ENCODE results near the gene LPP.
"Not testable (repeated sequence)": the region's sequence is repeated elsewhere in the genome, so short reads cannot be mapped to it uniquely, and the experiment has no call there.

LPP gene

GRCh38 chr3:188617270-188617669 is 463.3 kb downstream of the LPP start:
- DNase-seq, result no peak

GRCh38 chr3:188617988-188618701 is 464.2 kb downstream of the LPP start:
- DNase-seq, result no peak

- no peak for DNase-seq
Observed at GRCh38 chr3:188620752-188621151, 466.8 kb downstream of the LPP start.

GRCh38 chr3:188624384-188624783 is 470.4 kb downstream of the LPP start:
- no peak for DNase-seq

GRCh38 chr3:188624828-188625227 is 470.9 kb downstream of the LPP start:
- no peak for DNase-seq

GRCh38 chr3:188627652-188628051 is 473.7 kb downstream of the LPP start:
- no peak for DNase-seq

GRCh38 chr3:188631291-188632010 is 477.5 kb downstream of the LPP start:
- no peak for DNase-seq

- DNase-seq, result no peak
Observed at GRCh38 chr3:188633206-188633605, 479.2 kb downstream of the LPP start.

- no peak for DNase-seq
Observed at GRCh38 chr3:188634285-188634684, 480.3 kb downstream of the LPP start.

GRCh38 chr3:188635258-188636042 is 481.5 kb downstream of the LPP start:
- DNase-seq, result no peak

- not testable (repeated sequence) for DNase-seq
Observed at GRCh38 chr3:188636292-188636691, 482.3 kb downstream of the LPP start.

- DNase-seq, result no peak
Observed at GRCh38 chr3:188641076-188641475, 487.1 kb downstream of the LPP start.

- no peak for DNase-seq
Observed at GRCh38 chr3:188643736-188644135, 489.8 kb downstream of the LPP start.

GRCh38 chr3:188646592-188646991 is 492.6 kb downstream of the LPP start:
- DNase-seq, result no peak

- DNase-seq, result no peak
Observed at GRCh38 chr3:188647237-188647636, 493.3 kb downstream of the LPP start.

GRCh38 chr3:188649521-188649920 is 495.6 kb downstream of the LPP start:
- no peak for DNase-seq

- DNase-seq, result no peak
Observed at GRCh38 chr3:188656196-188656982, 502.4 kb downstream of the LPP start.

GRCh38 chr3:188658606-188659005 is 504.6 kb downstream of the LPP start:
- no peak for DNase-seq

- DNase-seq, result no peak
Observed at GRCh38 chr3:188659449-188660090, 505.6 kb downstream of the LPP start.

GRCh38 chr3:188660415-188660814 is 506.5 kb downstream of the LPP start:
- DNase-seq, result no peak

- DNase-seq, result no peak
Observed at GRCh38 chr3:188661806-188662205, 507.8 kb downstream of the LPP start.

GRCh38 chr3:188662214-188662613 is 508.3 kb downstream of the LPP start:
- no peak for DNase-seq

All from NCI-H748 treated with DMSO at 0.1 percent for 48 hours (cell line).